Activated CD4-positive, CD25-positive, alpha-beta regulatory T cell treated with anti-CD3 and anti-CD28 coated beads, Interleukin-2, amount 50 U/mL, for 16 hours (primary cell): ENCODE measurements around the gene CHST11.

ENCODE experiments used
- DNase-seq: peaks from one replicate; pipeline ENCODE4 v3.0.0-alpha.2; 2020; ENCODE audit warnings: low read depth, low spot score

The CHST11 gene

GRCh38 chr12:104503191-104503590 is 46.4 kb downstream of the CHST11 start:
- DNase-seq = no peak

DNA sequence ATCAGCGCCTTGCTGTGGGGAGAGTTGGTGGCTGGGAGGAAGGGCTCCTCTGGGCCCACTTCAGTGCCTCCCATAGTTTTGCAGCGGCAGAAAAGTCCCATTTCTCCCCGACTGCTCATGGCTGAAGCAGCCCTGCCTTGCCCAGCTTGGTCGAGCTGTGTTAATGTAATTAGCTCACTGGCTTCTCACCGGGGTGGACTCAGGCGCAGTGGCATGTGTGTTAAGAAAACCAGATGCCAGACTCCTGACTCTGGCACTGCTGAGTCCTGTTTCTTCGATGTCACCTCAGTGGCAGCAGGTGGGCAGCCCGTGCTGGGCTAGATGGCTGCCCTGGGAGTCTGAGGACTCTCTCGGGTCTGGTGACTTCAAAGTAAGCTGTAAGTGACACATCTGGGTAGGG is 47.4 kb downstream of the CHST11 start:
- DNase-seq = no peak

DNA sequence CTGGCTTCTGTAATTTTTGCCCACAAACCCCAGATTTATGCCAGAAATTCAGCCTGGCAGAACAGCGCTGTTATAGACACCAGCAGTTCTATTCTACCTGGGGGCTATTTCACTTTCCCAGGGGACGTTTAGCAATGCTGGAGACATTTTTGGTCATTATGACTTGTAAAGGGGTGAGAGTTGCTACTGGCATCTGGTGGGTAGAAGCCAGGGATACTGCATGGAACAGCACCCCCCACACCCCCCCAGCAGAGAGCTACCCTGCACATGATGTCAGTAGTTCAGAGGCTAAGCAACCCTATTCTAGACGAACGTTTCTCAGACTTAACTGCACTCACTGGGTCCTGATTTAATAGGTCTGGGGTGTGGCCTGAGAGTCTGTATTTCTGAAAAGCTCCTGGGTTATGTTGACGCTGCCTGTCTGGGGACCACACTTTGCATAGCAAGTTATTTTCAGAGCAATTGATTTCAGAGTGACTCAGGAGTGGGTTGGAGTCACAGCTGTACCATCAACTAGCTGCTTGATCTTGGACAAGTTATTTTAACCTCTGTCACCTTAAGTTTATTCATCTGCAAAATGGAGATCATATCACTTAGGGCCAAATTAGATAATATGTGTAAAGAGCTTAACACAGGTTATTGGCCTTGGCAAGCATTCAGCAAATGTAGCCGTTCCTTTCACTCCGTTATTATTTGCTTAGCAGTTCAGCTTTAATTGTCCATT is 48.5 kb downstream of the CHST11 start:
- DNase-seq = no peak

DNA sequence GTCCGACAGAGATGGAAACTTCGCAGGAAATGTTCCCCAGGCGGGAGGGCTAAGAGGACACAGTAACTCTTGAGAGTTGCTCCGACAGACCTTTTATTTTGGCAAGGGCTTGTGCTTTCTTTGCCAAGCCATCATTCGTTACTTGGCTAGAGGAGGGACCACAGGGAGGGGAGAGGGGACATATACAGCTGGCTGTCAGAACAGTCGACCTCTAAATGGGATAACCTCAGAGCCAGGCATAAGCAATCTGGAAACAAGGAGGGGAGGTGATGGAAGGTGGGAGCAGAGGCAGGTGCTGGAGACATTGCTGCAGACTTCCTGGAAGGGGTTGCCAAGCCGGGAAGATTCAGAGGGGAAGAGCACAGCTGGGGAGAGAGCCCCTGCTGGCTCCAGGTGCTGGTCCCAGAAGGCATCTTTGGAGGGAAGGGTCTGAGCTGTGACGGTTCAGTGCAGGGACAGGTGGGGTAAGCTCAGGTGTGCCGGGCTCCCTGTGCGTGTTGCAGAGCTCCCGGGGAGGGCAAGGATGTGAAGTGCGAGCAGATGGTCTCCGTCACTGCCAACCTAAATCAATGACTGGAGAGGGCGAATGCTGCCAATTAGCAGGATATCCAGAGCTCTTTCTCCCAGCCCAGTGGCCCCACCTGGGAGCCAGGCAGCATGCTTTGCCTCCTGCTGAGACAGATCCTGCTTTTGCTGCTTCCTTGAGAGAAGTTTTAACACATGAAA is 50.1 kb downstream of the CHST11 start:
- DNase-seq = no peak

DNA sequence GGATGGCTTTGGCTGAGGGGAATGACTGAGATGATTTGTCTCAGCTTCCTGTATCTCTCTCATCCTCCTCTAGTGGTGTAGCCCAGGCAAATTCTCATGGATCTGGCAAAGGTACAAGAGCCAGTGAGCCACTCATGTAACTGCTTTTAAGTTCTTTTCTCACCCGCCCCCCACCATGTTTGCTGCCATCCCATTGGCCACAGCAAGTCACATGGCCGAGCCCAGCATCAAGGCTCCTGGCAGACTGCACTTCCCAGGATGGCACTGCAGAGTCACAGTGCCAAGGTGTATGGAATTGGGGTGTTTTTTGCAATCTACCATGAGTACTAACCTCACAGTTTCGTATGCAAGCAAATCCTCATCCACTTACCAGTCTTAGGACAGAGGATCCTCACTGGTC is 50.9 kb downstream of the CHST11 start:
- DNase-seq = no peak

DNA sequence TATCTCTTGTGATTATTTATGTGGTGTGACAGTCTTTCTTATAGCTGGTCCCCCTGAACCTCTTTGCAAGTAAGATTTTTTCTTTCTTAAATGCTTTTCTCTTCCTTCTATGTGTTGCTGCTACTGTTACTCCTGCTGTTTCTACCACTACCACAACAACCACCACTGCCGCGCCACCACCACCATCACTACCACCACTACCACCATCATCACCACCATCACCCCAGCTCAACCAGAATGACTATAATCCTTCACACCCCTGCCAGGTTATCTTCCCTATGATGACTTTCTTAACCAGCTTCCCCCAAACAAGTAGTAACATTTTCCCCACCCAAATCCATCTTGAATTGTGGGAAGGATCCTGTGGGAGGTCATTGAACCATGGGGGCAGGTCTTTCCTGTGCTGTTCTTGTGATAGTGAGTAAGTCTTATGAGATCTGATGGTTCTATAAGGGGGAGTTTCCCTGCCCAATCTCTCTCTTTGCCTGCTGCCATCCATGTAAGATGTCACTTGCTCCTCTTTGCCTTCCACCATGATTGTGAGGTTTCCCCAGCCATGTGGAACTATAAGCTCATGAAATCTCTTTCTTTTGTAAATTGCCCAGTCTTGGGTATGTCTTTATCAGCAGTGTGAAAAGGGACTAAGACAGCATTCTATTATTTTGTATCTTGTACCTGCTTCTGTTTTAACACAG is 52.2 kb downstream of the CHST11 start:
- DNase-seq = no peak

DNA sequence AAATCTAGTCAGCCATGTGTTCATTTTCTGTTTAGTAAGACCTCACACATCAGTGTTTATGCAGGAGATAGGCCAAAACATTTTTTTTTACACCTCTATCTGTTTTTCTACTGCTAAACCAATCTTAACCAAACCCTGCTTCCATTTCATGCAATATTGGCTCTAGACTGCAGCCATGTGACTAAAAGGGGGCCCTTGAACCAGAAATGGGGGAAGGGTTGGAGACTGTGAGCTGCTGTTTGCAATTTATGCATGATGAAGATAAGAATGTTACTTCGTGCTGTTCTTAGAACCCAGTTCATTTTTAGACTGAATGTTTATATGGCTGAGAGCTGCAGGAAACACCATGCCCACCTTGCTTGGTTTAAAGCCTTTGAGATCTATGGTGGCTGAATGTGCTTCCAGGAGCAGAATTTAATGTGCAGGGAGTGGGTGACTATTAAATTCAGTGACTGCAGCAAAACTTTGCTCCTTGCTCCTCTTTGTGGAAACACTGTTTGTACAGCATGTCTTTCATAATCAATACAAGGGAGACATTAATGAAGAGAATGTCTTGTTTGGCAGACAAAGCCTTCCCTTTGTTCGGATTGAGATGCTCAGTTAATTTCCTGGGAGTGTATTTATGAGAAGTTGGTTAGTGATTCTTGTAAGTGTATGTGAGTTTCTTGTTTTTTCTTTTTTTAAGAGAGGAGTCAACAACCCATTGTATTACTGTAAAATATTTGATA is 53.6 kb downstream of the CHST11 start:
- no peak for DNase-seq

DNA sequence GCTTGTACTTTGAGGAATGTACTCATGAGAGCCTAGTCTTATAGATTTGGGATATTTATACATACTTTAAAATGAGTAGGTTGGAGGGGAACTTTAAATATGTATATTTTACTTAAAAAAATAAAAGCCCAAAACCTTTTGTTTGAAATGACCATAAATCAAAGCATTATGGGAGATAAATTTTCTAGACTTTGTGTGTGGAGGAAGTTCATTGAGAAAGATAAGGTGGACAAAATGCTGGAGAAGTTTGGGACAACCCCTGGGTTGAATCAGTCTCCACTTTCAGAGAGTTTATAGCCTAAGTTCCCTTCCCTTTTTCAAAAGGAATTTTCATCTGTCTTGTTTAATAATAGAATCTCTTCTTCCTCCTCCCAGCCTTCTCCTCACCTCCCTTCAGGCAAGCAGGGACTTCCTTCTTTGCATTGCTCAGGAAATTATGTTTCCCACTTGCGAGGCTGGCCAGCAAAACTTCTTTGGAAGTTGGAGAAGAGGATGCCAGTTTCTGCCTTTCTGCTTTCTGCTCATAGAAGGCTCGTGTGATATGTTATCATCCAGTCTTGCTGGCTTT is 54.2 kb downstream of the CHST11 start:
- DNase-seq = no peak

GRCh38 chr12:104513681-104514080 is 56.9 kb downstream of the CHST11 start:
- DNase-seq = no peak

DNA sequence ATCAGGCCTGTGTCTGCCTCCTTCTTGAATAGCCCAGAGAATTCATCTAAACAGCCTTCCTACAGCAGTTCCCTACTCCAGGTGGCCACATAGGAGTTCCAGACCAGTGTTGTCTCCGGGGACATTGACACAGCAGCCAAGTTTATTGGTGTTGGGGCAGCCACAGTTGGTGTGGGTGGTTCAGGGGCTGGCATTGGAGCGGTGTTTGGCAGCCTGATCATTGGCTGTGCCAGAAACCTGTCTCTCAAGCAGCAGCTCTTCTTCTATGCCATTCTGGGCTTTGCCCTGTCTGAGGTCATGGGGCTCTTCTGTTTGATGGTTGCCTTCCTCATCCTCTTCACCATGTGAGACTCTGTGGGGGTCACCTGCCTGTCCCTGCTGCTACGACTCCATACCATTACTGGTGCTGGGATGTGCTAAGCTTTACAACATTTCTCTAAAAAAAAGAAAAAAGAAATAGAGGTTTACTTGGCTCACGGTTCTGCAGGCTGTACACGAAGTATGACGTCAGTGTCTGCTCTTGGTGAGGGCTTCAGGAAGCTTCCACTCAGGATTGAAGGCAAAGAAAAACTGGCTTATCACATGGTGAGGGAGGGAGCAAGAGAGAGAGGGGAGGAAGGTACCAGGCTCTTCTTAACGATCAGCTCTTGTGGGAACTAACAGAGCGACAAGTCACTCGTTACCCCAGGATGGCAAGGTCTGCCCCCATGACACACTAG is 57.5 kb downstream of the CHST11 start:
- DNase-seq = no peak

DNA sequence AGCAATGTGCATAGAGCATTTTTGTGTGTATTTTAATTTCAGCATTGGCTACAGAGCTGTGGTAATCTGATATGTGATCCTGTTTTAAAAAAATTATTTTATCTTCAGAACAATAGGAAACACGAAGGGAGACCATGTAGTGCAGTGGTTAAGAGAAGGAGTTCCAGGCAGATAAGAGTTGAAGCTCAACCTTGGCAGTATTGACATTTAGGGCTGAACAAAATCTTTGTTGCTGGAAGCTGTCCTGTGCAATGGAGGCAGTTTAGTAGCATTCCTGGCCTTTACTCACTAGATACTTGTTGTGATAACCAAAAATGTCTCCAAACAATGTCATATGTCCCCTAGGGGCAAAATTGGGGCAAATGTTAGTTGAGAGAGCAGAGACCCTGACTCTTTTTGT is 59.2 kb downstream of the CHST11 start:
- no peak for DNase-seq

DNA sequence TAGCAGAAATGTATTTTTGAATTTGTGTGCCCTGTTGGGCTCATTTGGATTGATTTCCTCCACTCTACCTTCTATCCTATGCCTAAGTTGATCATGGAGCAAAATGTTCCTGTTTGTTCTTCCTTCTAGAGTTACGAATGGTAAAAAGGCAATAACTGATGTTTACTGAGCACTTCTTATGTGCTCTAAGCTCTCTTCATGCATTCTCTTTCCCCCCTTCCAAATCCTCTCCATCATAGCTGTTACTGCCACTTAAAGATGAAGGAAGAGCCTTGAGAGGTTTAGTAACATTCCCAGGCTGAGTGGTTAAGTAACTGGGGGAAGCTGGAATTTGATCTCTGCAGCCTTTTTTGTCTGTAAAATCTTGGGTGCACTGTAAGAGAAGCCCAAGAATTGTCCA is 60.1 kb downstream of the CHST11 start:
- no peak for DNase-seq

DNA sequence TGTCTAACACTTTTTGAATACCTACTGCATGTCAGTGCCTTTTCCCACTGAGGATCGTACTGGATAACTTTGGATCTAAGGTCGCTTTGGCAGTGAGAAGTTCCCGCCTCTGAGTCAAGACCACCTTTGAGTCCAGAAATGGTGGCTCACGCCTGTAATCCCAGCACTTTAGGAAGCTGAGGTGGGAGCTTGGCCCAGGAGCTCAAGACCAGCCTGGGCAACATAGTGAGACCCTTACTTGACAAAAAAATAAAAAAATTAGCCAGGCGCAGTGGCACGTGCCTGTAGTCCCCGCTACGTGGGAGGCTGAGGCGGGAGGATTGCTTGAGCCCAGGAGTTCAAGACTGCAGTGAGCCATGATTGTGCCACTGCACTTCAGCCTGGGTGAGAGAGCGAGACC is 61.1 kb downstream of the CHST11 start:
- DNase-seq = no peak

- no peak for DNase-seq
Observed at GRCh38 chr12:104519190-104520019, 62.7 kb downstream of the CHST11 start.

- no peak for DNase-seq
Observed at GRCh38 chr12:104520242-104520900, 63.6 kb downstream of the CHST11 start.

- no peak for DNase-seq
Observed at GRCh38 chr12:104521731-104522130, 65.0 kb downstream of the CHST11 start.

- DNase-seq = no peak
Observed at GRCh38 chr12:104522985-104523722, 66.4 kb downstream of the CHST11 start.

- DNase-seq = no peak
Observed at GRCh38 chr12:104524034-104524832, 67.5 kb downstream of the CHST11 start.
